ENCODE results near the gene CYBA.

Gene CYBA

DNA sequence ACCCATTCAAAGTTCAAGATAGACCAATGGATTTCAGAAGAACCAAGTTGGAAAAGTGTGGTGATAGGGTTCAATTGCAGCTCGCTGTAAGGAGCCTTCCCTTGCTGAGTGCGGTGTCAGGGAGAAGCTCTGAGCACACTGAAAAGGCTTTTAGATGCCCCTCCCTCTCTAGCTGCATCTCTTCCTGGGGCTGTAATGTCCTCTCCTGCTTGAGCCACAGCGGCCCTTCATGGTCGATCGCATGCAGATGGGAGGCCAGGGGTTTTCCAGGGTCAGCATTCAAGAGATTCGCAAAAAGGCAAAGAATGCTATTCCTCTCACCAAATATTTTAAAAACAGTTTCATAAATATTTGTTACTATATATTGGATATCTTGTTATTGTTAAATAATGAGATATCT lies 56.9 kb downstream of the CYBA start:
- no peak for DNase-seq (ENCODE audit: low read depth in 3 of 3)

DNA sequence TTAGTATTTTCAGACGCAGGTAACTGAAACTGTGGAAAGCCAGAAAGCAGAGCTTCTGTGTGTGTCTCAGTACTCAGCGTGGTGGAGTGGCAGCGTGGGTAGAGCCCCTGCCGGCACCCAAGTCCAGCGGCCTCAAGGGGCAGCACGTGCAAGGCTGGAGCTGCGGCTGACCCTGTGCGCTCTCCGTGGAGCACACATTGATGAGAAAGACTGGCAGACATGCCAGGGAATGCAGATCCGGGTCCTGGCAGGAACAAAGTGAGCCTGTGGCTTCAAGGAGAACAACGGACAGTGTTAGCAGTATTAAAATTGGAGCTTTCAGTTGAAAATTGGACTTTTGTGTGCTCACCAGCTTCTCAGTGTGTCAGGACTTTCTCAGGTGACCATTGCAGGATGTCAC lies 57.4 kb downstream of the CYBA start:
- no peak for DNase-seq (ENCODE audit: low read depth in 3 of 3)
